Erythroblast (primary cell): ENCODE data around the gene IL1RAPL1.

ENCODE experiments used
- GATA1 ChIP-seq: IDR thresholded peaks from 2 replicates; pipeline ENCODE4 v1.6.1; 2011; ENCODE audit warnings: low read depth, mild to moderate bottlenecking, control low read depth, low read length, moderate library complexity
- POLR2A ChIP-seq: IDR thresholded peaks from 2 replicates; pipeline ENCODE4 v1.6.1; 2011; ENCODE audit warnings: mild to moderate bottlenecking, low read length

DNA sequence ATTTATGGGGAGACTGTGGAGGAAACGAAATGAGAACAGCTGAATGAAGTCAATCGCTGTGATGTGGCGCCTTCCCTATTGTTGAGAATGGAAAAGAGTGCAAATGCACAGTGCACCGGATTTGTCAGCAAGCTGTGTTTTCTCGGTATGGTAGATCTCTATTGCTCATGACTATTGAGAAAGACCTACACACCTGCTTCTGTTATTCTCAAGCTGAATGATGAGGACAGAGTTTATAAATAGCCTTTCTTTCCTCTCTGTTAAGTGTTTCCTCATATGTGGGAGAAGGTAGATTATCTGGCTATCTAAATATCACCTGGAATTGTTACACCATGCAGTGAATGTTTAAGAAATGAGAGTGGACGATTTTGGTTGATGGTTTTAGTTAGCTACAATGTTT, 650.7 kb downstream of the IL1RAPL1 start:
- TF ChIP-seq POLR2A = no peak
- TF ChIP-seq GATA1 = no peak
